ENCODE data around the gene CNNM4. TPM values are rescaled to one million over a fixed set of nuclear protein-coding genes. Genes with fewer than 3 reads are reported as not detected.

CNNM4 gene
- total RNA-seq, 1 donor = 5.6 TPM

DNA sequence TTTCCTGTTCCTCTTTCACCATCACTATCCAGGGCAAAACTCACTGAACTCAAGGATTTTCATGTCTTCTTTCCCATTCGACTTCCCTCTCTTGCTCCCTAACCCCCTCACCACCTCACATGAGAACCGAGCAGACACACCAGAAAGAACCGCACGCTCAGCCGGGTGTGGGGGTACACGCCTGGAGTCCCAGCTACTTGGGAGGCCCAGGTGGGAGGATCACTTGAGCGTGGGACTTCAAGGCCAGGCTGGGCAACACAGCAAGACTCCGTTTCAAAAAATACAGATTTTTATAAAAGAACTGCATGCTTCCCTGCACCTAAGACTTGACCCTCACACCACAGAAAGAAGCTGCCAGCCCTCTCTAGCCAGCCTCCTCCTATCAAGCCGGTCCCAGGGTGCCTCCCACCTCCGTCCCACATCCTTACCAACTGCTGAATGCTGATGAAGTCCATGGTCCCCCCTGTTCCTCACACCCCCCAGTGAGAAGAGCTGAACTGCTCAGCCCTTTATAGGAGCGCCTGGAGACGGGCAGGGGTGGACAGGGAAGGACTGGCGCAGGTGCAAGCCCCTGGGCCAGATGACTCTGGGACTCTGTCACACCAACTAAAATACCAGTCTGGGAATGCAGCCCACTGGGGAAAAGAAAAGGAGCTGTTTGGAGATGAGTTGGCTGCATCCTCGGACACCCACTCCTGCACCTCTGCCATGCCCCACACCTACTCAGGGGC, 83.0 kb downstream of the CNNM4 start, which contains the start of gene ANKRD23:
TSS of gene ANKRD23 (minus strand) at position 484 of the 731 bp plus-strand sequence. CDS start at position 455, 29 bp downstream.
- no peak within 1 kb of the TSS for H3K4me3 ChIP-seq (ENCODE audit: low read depth, low read length)
- TF ChIP-seq, protein P1, sequence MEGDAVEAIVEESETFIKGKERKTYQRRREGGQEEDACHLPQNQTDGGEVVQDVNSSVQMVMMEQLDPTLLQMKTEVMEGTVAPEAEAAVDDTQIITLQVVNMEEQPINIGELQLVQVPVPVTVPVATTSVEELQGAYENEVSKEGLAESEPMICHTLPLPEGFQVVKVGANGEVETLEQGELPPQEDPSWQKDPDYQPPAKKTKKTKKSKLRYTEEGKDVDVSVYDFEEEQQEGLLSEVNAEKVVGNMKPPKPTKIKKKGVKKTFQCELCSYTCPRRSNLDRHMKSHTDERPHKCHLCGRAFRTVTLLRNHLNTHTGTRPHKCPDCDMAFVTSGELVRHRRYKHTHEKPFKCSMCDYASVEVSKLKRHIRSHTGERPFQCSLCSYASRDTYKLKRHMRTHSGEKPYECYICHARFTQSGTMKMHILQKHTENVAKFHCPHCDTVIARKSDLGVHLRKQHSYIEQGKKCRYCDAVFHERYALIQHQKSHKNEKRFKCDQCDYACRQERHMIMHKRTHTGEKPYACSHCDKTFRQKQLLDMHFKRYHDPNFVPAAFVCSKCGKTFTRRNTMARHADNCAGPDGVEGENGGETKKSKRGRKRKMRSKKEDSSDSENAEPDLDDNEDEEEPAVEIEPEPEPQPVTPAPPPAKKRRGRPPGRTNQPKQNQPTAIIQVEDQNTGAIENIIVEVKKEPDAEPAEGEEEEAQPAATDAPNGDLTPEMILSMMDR (IDR thresholded peaks at IDR 0.05; ENCODE audit: insufficient read depth, low read depth, low read length) = no peak
- DNase-seq (ENCODE audit: low read depth) = no peak

GRCh38 chr2:96844405-96844808, 83.7 kb downstream of the CNNM4 start:
- H3K4me3 ChIP-seq (ENCODE audit: low read depth, low read length) = no peak overlapping the region
- no peak for DNase-seq (ENCODE audit: low read depth)
- TF ChIP-seq, protein P1 (IDR thresholded peaks at IDR 0.05; ENCODE audit: insufficient read depth, low read depth, low read length) = no peak

DNA sequence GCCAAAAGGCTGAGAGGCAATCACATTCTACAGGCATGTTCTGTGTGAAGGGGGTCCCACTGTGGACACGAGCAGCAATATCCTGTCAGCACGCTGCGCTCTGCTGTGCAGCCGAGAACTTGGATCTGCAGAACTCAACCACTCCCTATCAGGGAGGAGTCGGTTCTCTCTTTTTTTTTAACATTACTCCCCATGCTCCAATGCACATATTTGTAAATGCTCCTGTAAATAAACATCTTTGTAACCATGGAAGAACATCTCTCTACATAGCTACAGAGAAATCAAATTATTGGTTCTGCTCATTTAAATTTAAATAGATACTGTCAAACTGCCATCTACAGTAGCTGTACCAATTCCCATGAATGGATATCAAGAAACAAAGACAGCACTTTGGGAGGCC, 86.1 kb downstream of the CNNM4 start:
- no peak for DNase-seq (ENCODE audit: low read depth)
- TF ChIP-seq, protein P1 (IDR thresholded peaks at IDR 0.05; ENCODE audit: insufficient read depth, low read depth, low read length) = no peak
- H3K4me3 ChIP-seq (ENCODE audit: low read depth, low read length) = no peak overlapping the region

GRCh38 chr2:96847586-96847985, 86.9 kb downstream of the CNNM4 start:
- DNase-seq (ENCODE audit: low read depth) = no peak
- TF ChIP-seq, protein P1 (IDR thresholded peaks at IDR 0.05; ENCODE audit: insufficient read depth, low read depth, low read length) = no peak
- no peak overlapping the region for H3K4me3 ChIP-seq (ENCODE audit: low read depth, low read length)

GRCh38 chr2:96848264-96848663, 87.6 kb downstream of the CNNM4 start:
- no peak for DNase-seq (ENCODE audit: low read depth)
- H3K4me3 ChIP-seq (ENCODE audit: low read depth, low read length) = no peak overlapping the region
- TF ChIP-seq, protein P1 (IDR thresholded peaks at IDR 0.05; ENCODE audit: insufficient read depth, low read depth, low read length) = no peak

DNA sequence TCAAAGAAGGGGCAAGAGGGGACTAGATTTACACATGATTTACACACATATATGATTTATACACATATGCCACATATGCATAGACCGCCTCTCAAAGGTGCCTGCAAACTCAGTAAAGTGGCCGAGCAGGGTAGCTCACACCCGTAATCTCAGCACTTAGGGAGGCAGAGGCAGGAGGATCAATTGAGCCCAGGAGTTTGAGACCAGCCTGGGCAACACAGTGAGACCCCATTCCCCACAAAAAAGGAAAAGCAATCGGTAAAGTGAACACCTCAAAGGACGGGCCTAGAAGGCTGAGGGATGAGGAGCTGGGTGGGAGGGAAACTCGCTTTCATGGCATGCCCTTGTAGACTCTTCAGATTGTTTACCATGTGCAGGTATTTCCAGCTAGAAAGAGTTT, 92.0 kb downstream of the CNNM4 start:
- TF ChIP-seq, protein P1 (IDR thresholded peaks at IDR 0.05; ENCODE audit: insufficient read depth, low read depth, low read length) = no peak
- DNase-seq (ENCODE audit: low read depth) = no peak
- no peak overlapping the region for H3K4me3 ChIP-seq (ENCODE audit: low read depth, low read length)

GRCh38 chr2:96853321-96853720, 92.6 kb downstream of the CNNM4 start:
- no peak for DNase-seq (ENCODE audit: low read depth)
- H3K4me3 ChIP-seq (ENCODE audit: low read depth, low read length) = no peak overlapping the region
- TF ChIP-seq, protein P1 (IDR thresholded peaks at IDR 0.05; ENCODE audit: insufficient read depth, low read depth, low read length) = no peak

Measured in fibroblast of villous mesenchyme (primary cell).